Epidermal melanocyte (primary cell): ENCODE measurements around the gene ALDH1B1.

ENCODE experiments used
- DNase-seq: peaks from one replicate; pipeline ENCODE4 v3.0.0; 2011; ENCODE audit warnings: low spot score; ENCODE audit not compliant: insufficient read length

ALDH1B1 gene

GRCh38 chr9:38439291-38439915 is 46.9 kb downstream of the ALDH1B1 start:
- DNase-seq = no peak

GRCh38 chr9:38439916-38440301 is 47.4 kb downstream of the ALDH1B1 start:
- DNase-seq = no peak

GRCh38 chr9:38440516-38440915 is 48.0 kb downstream of the ALDH1B1 start:
- DNase-seq = no peak

GRCh38 chr9:38441347-38442085 is 49.0 kb downstream of the ALDH1B1 start:
- DNase-seq = no peak

GRCh38 chr9:38442473-38443096 is 50.1 kb downstream of the ALDH1B1 start:
- DNase-seq = no peak

- no peak for DNase-seq
These were observed 50.7 kb downstream of the ALDH1B1 start for GRCh38 chr9:38443181-38443580.

- no peak for DNase-seq
These were observed 51.1 kb downstream of the ALDH1B1 start for GRCh38 chr9:38443597-38443996.

- DNase-seq = no peak
These were observed 52.9 kb downstream of the ALDH1B1 start for GRCh38 chr9:38445154-38446043.

- DNase-seq = no peak
These were observed 55.2 kb downstream of the ALDH1B1 start for GRCh38 chr9:38447703-38448102.
